Liver (tissue), 9 donors: ENCODE measurements around the gene MAPK8IP3. TPM values are rescaled to one million over a fixed set of nuclear protein-coding genes. Genes with fewer than 3 reads are reported as not detected.

Experiments
- DNase-seq: peaks from one replicate; pipeline ENCODE4 v3.0.0-alpha.2; 2017; ENCODE audit warnings: low spot score
- H3K27ac ChIP-seq, 2 donors: one replicate each; pipeline ENCODE4 v1.7.0; 2013; ENCODE audit warnings: inconsistent platforms in 2 of 2, low read length in 2 of 2, control low read depth in 1 of 2, low read depth in 1 of 2, mild to moderate bottlenecking in 1 of 2
- H3K27me3 ChIP-seq, 4 donors: one replicate each; pipeline versions ENCODE4 v1.6.1 to v1.7.0; 2013; ENCODE audit warnings: low read length in 3 of 4, inconsistent platforms in 1 of 4, mild to moderate bottlenecking in 1 of 4, moderate library complexity in 1 of 4; ENCODE audit not compliant: control insufficient read depth in 4 of 4, insufficient read depth in 4 of 4
- H3K36me3 ChIP-seq, 4 donors: one replicate each; pipeline versions ENCODE4 v1.6.1 to v1.7.0; 2013; ENCODE audit warnings: low read length in 3 of 4, mild to moderate bottlenecking in 3 of 4, low read depth in 1 of 4, moderate library complexity in 1 of 4; ENCODE audit not compliant: control insufficient read depth in 4 of 4, insufficient read depth in 3 of 4
- H3K4me1 ChIP-seq, 4 donors: one replicate each; pipeline versions ENCODE4 v1.6.1 to v1.7.0; 2013; ENCODE audit warnings: low read length in 3 of 4, mild to moderate bottlenecking in 3 of 4, moderate library complexity in 1 of 4; ENCODE audit not compliant: control insufficient read depth in 4 of 4, insufficient read depth in 4 of 4
- H3K4me3 ChIP-seq, 3 donors: one replicate each; pipeline versions ENCODE4 v1.6.1 to v1.7.0; 2013; ENCODE audit warnings: low read length in 3 of 3, control low read depth in 1 of 3, low read depth in 1 of 3, mild to moderate bottlenecking in 1 of 3
- H3K9ac ChIP-seq, 2 donors: one replicate each; pipeline ENCODE4 v1.7.0; 2013; ENCODE audit warnings: low read length in 2 of 2, mild to moderate bottlenecking in 2 of 2, moderate library complexity in 2 of 2, control low read depth in 1 of 2, low read depth in 1 of 2
- H3K9me3 ChIP-seq, 4 donors: one replicate each; pipeline versions ENCODE4 v1.6.1 to v1.7.0; 2013; ENCODE audit warnings: low read length in 3 of 4; ENCODE audit not compliant: control insufficient read depth in 4 of 4
- EGR1 ChIP-seq, 2 donors: IDR thresholded peaks; 2 replicates each; pipeline ENCODE4 v1.6.1; 2016 to 2018; ENCODE audit warnings: antibody characterized with exemption in 2 of 2, low read depth in 2 of 2
- FOXA1 ChIP-seq: IDR thresholded peaks from 2 replicates; pipeline ENCODE4 v1.6.1; 2016; ENCODE audit warnings: antibody characterized with exemption
- FOXA2 ChIP-seq: IDR thresholded peaks from 2 replicates; pipeline ENCODE4 v1.6.1; 2016; ENCODE audit warnings: antibody characterized with exemption
- GABPA ChIP-seq, 2 donors: IDR thresholded peaks in 1 of 2; conservative IDR thresholded peaks in 1 of 2; 2 replicates each; pipeline ENCODE4 v1.6.1; 2016; ENCODE audit warnings: antibody characterized with exemption in 2 of 2, mild to moderate bottlenecking in 1 of 2, moderate library complexity in 1 of 2
- HNF4A ChIP-seq, 2 donors: conservative IDR thresholded peaks; 2 replicates each; pipeline ENCODE4 v1.6.1; 2016; ENCODE audit warnings: antibody characterized with exemption in 2 of 2, mild to moderate bottlenecking in 2 of 2
- HNF4G ChIP-seq: IDR thresholded peaks from 2 replicates; pipeline ENCODE4 v1.6.1; 2016; ENCODE audit warnings: antibody characterized with exemption
- JUND ChIP-seq, 2 donors: IDR thresholded peaks; 2 replicates each; pipeline ENCODE4 v1.6.1; 2016; ENCODE audit warnings: antibody characterized with exemption in 2 of 2
- NR2F2 ChIP-seq: IDR thresholded peaks from 2 replicates; pipeline ENCODE4 v1.6.1; 2016; ENCODE audit warnings: antibody characterized with exemption
- RAD21 ChIP-seq, 2 donors: IDR thresholded peaks; 2 replicates each; pipeline ENCODE4 v1.6.1; 2016; ENCODE audit warnings: antibody characterized with exemption in 2 of 2, mild to moderate bottlenecking in 2 of 2
- RXRA ChIP-seq, 2 donors: IDR thresholded peaks; 2 replicates each; pipeline ENCODE4 v1.6.1; 2017 to 2018; ENCODE audit warnings: antibody characterized with exemption in 2 of 2, mild to moderate bottlenecking in 1 of 2
- SP1 ChIP-seq: IDR thresholded peaks from 2 replicates; pipeline ENCODE4 v1.6.1; 2018; ENCODE audit warnings: antibody characterized with exemption, mild to moderate bottlenecking
- TAF1 ChIP-seq: conservative IDR thresholded peaks from 2 replicates; pipeline ENCODE4 v1.6.1; 2016; ENCODE audit warnings: antibody characterized with exemption, mild to moderate bottlenecking
- YY1 ChIP-seq: IDR thresholded peaks from 2 replicates; pipeline ENCODE4 v1.6.1; 2016; ENCODE audit warnings: antibody characterized with exemption, mild to moderate bottlenecking
- WGBS: extraction: QIAGEN DNeasy Blood & Tissue Kit; methylation state at CpG from one replicate; pipeline ENCODE4 v1.1.7; 2013; 5-methylcytosine and 5-hydroxymethylcytosine counted together
- polyA plus RNA-seq, 2 donors: library from polyadenylated mRNA; stranded (reverse) in 1 of 2; unstranded in 1 of 2; fragments of 200-250 nt in 1 of 2; fragments of >200 nt in 1 of 2; fragmentation: Nextera tagmentation in 1 of 2; extraction: Ambion mirVana in 1 of 2; gene quantifications; one replicate each; pipeline versions ENCODE4 v1.2.1 to v1.2.3, GENCODE V29; 2013 to 2015
- total RNA-seq, 2 donors: library from RNA; depleted of rRNA; stranded (reverse); fragments of >200 nt; gene quantifications; one replicate each; pipeline ENCODE4 v1.2.3, GENCODE V29; 2014
- TF ChIP-seq, protein P1 (sequence below): IDR thresholded peaks from 2 replicates; pipeline ENCODE4 v1.6.1; 2016; ENCODE audit warnings: antibody characterized with exemption, mild to moderate bottlenecking
- TF ChIP-seq, protein P2 (sequence below): fragments of 150-350 bp; IDR thresholded peaks from 2 replicates; pipeline ENCODE4 v1.5.1; 2017; ENCODE audit warnings: improper control_type of control experiment, low read depth, low read length; ENCODE audit not compliant: missing input control
- TF ChIP-seq, protein P3 (sequence below): IDR thresholded peaks from 2 replicates; pipeline ENCODE4 v1.6.1; 2016; ENCODE audit warnings: antibody characterized with exemption
- TF ChIP-seq, protein P4 (sequence below): IDR thresholded peaks from 2 replicates; pipeline ENCODE4 v1.6.1; 2016; ENCODE audit warnings: antibody characterized with exemption
- TF ChIP-seq, protein P5 (sequence below): IDR thresholded peaks from 2 replicates; pipeline ENCODE4 v1.6.1; 2016; ENCODE audit warnings: antibody characterized with exemption
- donor health status: healthy.
- donor health status: healthy.
- donor health status: healthy.
- donor health status: healthy.
- donor health status: healthy.

The MAPK8IP3 gene
- total and polyA plus RNA-seq, 4 donors: 4.1 to 43.0 (median 9.3) TPM

DNA sequence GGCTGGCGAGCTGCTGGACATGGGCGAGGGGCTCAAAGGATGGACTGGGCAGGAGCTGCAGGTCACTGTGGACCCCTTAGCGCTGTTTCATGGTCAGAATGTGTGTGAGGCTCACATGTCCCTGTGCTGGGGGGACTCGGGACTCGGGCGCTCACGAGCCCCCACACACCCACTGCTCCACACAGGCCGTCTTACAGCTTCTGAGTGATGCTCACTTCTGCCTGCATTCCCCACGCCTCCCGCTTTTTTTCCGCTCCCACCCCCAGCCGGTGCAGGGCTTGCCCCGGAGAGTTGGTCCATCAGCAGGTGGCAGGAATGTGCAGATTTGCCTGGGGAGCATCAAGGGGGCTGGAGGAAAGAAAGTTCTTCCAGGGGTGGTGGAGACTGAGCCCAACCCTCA, 48.2 kb upstream of the MAPK8IP3 start (continued):
- TF ChIP-seq HNF4A (conservative IDR thresholded peaks at IDR 0.05) (no peak), SP1 (no peak), FOXA2 (no peak)
- TF ChIP-seq, protein P1, sequence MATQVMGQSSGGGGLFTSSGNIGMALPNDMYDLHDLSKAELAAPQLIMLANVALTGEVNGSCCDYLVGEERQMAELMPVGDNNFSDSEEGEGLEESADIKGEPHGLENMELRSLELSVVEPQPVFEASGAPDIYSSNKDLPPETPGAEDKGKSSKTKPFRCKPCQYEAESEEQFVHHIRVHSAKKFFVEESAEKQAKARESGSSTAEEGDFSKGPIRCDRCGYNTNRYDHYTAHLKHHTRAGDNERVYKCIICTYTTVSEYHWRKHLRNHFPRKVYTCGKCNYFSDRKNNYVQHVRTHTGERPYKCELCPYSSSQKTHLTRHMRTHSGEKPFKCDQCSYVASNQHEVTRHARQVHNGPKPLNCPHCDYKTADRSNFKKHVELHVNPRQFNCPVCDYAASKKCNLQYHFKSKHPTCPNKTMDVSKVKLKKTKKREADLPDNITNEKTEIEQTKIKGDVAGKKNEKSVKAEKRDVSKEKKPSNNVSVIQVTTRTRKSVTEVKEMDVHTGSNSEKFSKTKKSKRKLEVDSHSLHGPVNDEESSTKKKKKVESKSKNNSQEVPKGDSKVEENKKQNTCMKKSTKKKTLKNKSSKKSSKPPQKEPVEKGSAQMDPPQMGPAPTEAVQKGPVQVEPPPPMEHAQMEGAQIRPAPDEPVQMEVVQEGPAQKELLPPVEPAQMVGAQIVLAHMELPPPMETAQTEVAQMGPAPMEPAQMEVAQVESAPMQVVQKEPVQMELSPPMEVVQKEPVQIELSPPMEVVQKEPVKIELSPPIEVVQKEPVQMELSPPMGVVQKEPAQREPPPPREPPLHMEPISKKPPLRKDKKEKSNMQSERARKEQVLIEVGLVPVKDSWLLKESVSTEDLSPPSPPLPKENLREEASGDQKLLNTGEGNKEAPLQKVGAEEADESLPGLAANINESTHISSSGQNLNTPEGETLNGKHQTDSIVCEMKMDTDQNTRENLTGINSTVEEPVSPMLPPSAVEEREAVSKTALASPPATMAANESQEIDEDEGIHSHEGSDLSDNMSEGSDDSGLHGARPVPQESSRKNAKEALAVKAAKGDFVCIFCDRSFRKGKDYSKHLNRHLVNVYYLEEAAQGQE: no peak

DNA sequence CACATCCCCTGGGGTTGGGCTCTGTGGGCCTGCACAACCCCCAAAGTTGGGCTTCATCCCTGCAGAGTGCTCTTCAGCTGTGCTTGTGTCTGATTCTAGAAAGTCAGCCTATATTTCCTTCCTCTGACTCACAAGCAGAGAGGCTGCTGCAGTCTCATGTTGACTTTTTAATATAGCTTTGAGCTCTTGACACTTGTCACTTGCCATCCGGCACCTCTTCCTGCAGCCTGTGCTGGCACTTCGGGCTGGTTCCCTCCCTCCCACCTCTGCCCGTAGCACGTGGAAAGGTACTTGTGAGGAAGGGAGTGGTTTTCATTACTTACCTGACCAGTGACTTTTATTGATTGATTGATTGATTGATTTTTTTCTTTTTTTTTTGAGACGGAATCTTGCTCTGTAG, 47.0 kb upstream of the MAPK8IP3 start:
- DNase-seq: no peak
- H3K27ac ChIP-seq: no peak overlapping the region
- H3K36me3 ChIP-seq: peaks cover 22 to 75% (median 44%) of the 10 kb centered on the region in 4 donors
- TF ChIP-seq HNF4G (no peak), HNF4A (conservative IDR thresholded peaks at IDR 0.05) (no peak), NR2F2 (no peak), FOXA1 (no peak), RAD21 (IDR thresholded peaks at IDR 0.05) (no peak), FOXA2 (no peak), RXRA (IDR thresholded peaks at IDR 0.05) (no peak), SP1 (no peak), YY1 (no peak), JUND (IDR thresholded peaks at IDR 0.05) (no peak), TAF1 (no peak), EGR1 (IDR thresholded peaks at IDR 0.05; ENCODE audit: low read depth in 2 of 2) (no peak), GABPA (IDR thresholded peaks at IDR 0.05 in 1 of 2, conservative IDR thresholded peaks at IDR 0.05 in 1 of 2) (no peak)
- TF ChIP-seq, protein P2, sequence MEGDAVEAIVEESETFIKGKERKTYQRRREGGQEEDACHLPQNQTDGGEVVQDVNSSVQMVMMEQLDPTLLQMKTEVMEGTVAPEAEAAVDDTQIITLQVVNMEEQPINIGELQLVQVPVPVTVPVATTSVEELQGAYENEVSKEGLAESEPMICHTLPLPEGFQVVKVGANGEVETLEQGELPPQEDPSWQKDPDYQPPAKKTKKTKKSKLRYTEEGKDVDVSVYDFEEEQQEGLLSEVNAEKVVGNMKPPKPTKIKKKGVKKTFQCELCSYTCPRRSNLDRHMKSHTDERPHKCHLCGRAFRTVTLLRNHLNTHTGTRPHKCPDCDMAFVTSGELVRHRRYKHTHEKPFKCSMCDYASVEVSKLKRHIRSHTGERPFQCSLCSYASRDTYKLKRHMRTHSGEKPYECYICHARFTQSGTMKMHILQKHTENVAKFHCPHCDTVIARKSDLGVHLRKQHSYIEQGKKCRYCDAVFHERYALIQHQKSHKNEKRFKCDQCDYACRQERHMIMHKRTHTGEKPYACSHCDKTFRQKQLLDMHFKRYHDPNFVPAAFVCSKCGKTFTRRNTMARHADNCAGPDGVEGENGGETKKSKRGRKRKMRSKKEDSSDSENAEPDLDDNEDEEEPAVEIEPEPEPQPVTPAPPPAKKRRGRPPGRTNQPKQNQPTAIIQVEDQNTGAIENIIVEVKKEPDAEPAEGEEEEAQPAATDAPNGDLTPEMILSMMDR: no peak
- TF ChIP-seq, protein P3, sequence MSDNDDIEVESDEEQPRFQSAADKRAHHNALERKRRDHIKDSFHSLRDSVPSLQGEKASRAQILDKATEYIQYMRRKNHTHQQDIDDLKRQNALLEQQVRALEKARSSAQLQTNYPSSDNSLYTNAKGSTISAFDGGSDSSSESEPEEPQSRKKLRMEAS: no peak
- TF ChIP-seq, protein P4, sequence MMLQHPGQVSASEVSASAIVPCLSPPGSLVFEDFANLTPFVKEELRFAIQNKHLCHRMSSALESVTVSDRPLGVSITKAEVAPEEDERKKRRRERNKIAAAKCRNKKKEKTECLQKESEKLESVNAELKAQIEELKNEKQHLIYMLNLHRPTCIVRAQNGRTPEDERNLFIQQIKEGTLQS: no peak
- TF ChIP-seq, protein P1: no peak
- TF ChIP-seq, protein P5, sequence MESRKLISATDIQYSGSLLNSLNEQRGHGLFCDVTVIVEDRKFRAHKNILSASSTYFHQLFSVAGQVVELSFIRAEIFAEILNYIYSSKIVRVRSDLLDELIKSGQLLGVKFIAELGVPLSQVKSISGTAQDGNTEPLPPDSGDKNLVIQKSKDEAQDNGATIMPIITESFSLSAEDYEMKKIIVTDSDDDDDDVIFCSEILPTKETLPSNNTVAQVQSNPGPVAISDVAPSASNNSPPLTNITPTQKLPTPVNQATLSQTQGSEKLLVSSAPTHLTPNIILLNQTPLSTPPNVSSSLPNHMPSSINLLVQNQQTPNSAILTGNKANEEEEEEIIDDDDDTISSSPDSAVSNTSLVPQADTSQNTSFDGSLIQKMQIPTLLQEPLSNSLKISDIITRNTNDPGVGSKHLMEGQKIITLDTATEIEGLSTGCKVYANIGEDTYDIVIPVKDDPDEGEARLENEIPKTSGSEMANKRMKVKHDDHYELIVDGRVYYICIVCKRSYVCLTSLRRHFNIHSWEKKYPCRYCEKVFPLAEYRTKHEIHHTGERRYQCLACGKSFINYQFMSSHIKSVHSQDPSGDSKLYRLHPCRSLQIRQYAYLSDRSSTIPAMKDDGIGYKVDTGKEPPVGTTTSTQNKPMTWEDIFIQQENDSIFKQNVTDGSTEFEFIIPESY: no peak
- no peak overlapping the region for H3K9ac ChIP-seq
- no peak overlapping the region for H3K4me3 ChIP-seq
- H3K9me3 ChIP-seq: no peaks in the 10 kb centered on the region
- H3K4me1 ChIP-seq: no peaks in the 10 kb centered on the region
- no peaks in the 10 kb centered on the region for H3K27me3 ChIP-seq
- WGBS: 90% methylated on average over 5 of the region's 5 CpGs
